NCI-H748 treated with DMSO at 0.1 percent for 48 hours (cell line): ENCODE measurements around the gene KLHDC1.
"Not testable (repeated sequence)": the region's sequence is repeated elsewhere in the genome, so short reads cannot be mapped to it uniquely, and the experiment has no call there.

Experiments used
- DNase-seq: peaks from one replicate; lab custom pipeline; 2025; lab: John Stamatoyannopoulos, UW

Gene KLHDC1

DNA sequence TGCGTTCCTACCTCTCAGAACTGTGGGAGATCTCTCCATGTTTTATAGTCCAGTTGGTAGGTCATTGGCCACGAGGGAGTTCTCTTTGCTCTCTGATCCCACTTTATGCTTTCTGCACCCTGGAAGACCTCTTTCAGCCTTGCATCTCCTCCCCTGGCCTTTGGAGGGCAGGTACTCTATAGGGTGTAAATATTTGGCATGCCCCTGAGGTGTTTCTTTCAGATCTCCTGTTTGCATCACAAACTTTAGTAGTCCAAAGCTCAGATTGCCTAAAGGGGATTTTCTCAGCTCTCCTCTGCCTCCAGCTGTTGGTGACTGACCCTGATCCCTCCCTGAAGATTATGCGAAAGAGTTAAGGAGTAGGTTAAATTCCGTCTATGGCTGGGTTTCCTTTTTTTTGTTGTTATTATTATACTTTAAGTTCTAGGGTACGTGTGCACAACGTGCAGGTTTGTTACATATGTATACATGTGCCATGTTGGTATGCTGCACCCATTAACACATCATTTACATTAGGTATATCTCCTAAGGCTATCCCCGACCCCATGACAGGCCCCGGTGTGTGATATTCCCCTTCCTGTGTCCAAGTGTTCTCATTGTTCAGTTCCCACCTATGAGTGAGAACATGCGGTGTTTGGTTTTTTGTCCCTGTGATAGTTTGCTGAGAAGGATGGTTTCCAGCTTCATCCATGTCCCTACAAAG, 29.0 kb downstream of the KLHDC1 start:
- DNase-seq, result not testable (repeated sequence)

DNA sequence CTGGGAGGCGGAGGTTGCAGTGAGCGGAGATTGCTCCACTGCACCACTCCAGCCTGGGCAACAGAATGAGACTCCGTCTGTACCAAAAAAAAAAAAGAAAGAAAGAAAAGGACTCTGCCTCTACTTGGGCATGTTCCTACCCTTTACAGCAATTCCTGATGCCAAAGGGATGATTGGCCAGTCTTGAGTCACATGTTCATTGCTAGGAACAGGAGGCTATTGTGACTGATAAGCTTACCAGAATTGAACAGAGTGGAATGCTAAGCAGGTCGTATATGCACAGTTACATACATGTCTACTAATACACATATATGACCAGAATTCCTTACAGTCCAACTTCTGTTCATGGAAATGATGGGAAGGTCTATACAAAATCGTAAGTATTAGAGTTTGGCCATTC, 34.3 kb downstream of the KLHDC1 start:
- no peak for DNase-seq

DNA sequence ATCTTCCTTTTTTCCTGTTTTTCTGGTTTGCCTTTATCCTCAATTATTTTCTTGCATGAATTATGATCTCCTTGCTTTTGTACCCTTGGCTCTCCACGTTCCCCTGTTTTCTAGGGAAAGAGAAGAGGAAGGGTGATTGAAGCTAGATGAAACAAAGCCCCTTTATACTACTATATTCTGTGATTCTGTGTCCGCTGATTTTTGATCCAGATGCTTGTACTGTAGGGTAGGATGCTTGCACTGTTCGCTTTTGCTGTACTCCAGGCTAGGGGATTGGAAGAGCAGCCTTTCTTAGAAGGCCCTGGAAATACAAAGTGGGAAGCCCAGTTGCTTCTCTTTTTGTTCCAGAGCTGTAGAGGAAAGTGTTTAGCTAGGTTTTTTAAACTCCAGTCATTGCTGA, 40.0 kb downstream of the KLHDC1 start:
- no peak for DNase-seq

DNA sequence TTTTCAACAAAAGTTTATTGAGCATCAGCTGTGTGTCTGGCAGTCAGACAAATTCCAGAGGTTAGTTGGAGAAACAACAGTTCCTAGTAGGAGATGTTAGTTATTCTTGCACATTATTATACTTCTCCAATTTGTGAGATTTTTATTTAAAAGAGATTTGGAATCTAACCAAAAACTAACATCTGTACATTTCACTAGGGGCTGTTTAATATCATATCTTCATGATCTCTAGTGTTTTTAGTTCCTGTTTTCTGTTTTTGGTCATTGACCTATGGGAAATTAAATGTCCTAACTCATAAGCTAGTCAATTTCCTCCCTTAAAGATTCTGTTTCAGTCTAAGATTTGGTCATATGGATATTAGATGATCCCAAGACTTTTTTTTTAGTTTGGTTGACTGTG, 40.9 kb downstream of the KLHDC1 start:
- DNase-seq, result no peak

- not testable (repeated sequence) for DNase-seq
Measured at GRCh38 chr14:49735669-49736068, 42.7 kb downstream of the KLHDC1 start.

DNA sequence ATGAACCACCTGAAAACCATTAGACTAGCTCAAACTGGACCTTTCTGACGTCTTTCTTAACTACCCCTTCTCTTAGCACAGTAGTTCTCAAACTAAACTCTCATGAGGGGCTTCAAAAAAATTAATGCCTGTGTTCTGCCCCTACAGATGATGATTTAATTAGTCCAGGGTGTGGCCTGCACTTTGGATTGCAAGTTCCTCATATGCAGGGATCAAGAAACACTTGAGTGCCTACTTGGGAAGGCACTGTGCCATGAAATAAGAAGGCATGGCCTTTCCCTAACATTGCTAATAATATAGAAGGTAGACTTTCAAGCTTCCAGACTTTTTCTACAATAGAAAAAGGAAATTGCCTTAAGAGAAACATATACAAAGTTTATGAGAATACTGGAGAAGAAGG, 52.3 kb downstream of the KLHDC1 start:
- no peak for DNase-seq

GRCh38 chr14:49746476-49746875, 53.6 kb downstream of the KLHDC1 start:
- not testable (repeated sequence) for DNase-seq

DNA sequence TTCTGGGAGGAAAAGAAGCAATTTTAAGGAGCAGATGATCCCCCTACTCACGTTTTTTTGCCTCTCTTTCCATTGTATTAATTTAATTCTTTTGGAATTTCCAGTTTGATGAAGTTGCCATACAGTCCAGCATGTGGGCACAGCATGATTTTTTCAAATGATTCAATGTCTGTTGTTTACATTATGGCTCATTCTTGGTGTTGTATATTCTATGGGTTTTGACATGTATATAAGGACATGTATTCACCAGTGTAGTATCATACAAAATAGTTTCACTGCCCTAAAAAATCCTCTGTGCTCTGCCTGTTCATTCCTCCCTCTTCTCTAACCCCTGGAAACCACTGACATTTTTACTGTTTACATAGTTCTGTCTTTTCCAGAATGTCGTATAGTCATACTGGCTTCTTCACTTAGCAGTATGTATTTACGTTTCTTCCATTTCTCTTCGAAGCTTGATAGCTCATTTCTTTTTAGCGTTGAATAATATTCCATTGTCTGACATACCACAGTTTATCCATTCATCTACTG, 61.7 kb downstream of the KLHDC1 start:
- no peak for DNase-seq

- no peak for DNase-seq
Measured at GRCh38 chr14:49755378-49755777, 62.5 kb downstream of the KLHDC1 start.

GRCh38 chr14:49761839-49762551, 69.1 kb downstream of the KLHDC1 start:
- DNase-seq, result no peak

DNA sequence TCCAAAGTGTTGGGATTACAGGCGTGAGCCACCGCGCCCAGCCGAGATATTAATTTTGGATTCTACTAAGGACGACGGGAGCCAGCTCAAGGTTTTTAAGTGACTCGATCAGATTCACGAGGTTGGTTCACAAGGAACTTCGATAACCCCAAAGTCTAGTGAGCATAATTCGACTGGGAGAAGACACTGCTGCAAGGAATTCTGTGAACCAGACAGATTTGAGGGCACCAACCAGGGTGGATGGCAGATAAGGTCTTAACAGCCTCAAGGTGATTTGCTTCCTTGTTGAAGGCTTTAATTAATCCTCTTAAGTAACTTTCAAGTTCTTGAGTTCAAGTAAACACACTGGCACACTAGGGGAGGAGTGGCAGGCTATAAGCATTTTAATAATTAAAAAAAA, 73.9 kb downstream of the KLHDC1 start:
- no peak for DNase-seq

- DNase-seq, result no peak
Measured at GRCh38 chr14:49767270-49767570, 74.3 kb downstream of the KLHDC1 start.

DNA sequence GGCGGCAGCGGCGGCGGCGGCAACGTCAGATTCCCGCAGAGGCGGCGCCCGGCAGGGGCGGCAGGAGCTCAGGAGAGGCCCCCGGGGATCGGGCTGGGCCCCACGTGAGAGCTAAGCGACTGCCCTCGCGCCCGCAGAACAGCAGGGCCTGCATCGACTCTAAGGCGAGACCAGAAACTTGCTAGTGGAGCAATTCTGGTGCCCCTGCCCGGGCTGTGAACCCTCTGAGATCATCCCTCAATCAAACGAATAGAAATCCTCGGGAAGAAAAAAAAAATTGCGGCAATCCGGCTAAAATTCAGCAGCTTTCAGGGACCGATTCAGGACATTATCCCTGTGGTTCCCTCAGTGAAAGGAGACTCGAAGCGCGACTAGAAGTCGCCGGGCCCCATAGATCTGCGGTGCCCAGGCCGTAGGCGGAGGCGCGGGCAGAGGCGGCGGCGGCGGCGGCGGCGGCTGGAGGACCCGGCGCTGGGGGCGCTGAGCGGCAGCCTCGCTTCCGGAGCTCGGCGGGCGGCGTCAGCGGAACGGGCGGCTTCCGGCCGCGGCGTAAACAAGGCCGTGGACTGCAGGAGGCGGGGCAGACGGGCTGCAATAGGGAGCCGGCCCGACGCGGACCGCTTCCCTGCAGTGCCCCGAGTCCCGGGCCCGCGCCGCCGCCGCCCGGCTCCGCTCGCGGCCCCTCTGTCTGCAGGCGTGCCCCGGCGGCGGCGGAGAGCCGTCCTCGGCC, 74.8 kb downstream of the KLHDC1 start, which contains the start of gene KLHDC2:
KLHDC2 (plus strand) TSS at position 583 of the 730 bp plus-strand sequence. CDS start 316 bp downstream, outside the sequence.
- DNase-seq, result peak; percentile 64

DNA sequence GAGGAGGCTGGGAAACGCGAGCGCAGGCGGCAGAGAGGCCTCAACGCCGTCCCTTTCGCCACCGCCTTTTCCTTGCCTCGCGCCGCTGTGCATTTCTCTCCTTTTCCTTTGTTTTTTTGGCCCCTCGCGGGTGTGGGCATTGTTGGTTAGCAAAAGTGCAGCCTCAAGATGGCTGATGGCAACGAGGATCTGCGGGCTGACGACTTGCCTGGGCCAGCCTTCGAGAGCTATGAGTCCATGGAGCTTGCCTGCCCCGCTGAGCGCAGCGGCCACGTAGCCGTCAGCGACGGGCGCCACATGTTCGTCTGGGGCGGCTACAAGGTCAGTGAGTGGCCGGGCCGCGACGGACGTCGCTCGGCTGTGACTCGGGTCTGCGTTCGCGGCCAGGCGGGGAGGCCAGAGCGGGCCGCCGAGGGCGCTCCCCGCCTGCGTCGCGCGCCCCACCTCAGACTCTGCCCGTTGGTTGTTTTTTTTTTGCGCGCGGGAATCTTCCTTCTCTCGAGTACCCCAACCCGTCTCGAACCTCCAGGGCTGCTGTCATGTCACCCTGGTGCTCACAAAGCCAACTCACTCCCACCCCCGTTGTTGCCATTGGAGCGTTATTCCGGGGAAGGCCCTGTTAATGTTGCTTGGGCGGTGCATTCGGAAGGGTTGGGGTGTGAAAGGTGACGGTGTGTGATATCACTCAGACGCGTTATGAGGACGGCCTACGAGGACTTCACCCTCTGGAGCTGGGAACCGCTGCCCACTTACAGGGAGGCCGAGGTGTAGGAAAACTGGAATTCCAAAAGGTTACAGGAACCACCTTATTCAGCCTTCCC, 75.6 kb downstream of the KLHDC1 start:
- peak; percentile 43 for DNase-seq

DNA sequence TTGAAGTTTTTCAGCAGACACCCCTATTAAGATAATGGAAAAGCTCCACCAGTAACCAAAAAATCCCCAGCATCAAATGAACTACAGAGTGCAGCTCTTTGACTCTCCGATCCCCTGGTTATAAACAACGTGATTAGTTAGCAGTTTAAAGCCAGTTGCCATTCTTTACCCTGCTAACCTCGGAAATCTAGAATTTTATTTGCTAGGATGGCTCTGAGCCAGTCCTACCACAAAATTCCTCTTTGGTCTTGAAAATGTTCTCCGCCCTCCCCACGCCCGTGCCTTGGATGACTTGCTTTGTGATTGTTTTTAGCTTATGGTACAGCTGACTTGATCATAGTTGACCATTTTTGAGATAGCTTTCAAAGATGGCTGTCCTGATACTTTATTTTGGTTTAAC, 76.3 kb downstream of the KLHDC1 start:
- DNase-seq, result no peak

GRCh38 chr14:49769581-49770211, 76.8 kb downstream of the KLHDC1 start:
- no peak for DNase-seq

- DNase-seq, result no peak
Measured at GRCh38 chr14:49770212-49770817, 77.4 kb downstream of the KLHDC1 start.

GRCh38 chr14:49771691-49772090, 78.8 kb downstream of the KLHDC1 start:
- not testable (repeated sequence) for DNase-seq

DNA sequence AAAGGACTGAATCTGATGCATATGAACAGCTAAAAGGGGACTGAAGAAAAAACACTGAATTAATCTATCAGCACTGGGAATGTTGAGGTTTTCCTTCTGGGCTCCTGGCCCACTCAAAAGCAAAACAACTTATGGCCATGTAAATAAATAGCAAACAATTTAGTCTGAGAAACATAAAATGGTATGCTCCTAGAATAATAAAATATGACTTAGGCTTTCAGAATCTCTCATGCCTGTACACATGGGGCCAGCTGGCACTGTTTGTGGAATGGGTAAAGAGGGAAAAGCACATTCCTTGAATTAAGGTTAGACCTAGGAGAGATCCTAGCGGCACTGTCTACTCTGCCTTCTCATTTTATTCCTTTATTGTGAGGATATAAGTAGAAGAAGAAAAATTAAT, 81.2 kb downstream of the KLHDC1 start:
- DNase-seq, result no peak

GRCh38 chr14:49778421-49778820, 85.5 kb downstream of the KLHDC1 start:
- no peak for DNase-seq

- DNase-seq, result not testable (repeated sequence)
Measured at GRCh38 chr14:49781040-49781439, 88.1 kb downstream of the KLHDC1 start.
